Cardiac muscle cell (in vitro differentiated cells and primary cell): ENCODE measurements around the gene PTX3. TPM values are rescaled to one million over a fixed set of nuclear protein-coding genes. Genes with fewer than 3 reads are reported as not detected.

Experiments used
- DNase-seq, 2 donors: peaks; one replicate each; pipeline versions ENCODE4 v3.0.0 to v3.0.0-alpha.2; 2010 to 2017; ENCODE audit warnings: low read depth in 1 of 2, low spot score in 1 of 2
- H3K27ac ChIP-seq: fragments of 200-600 bp; sonication (generic); 2 replicates; pipeline ENCODE4 v1.5.1; 2016
- H3K27me3 ChIP-seq: fragments of 200-600 bp; sonication (generic); 2 replicates; pipeline ENCODE4 v1.6.0; 2016; ENCODE audit warnings: control low read depth
- H3K36me3 ChIP-seq: fragments of 200-600 bp; sonication (generic); 2 replicates; pipeline ENCODE4 v1.5.1; 2016; ENCODE audit warnings: control low read depth
- H3K4me1 ChIP-seq: fragments of 200-600 bp; sonication (generic); 2 replicates; pipeline ENCODE4 v1.8.1; 2017; ENCODE audit warnings: low read depth, mild to moderate bottlenecking, mixed run types
- H3K4me3 ChIP-seq: fragments of 200-600 bp; sonication (generic); 2 replicates; pipeline ENCODE4 v1.5.1; 2016; ENCODE audit warnings: mild to moderate bottlenecking
- H3K9me3 ChIP-seq: fragments of 200-600 bp; sonication (generic); 2 replicates; pipeline ENCODE4 v1.5.1; 2017; ENCODE audit warnings: low read depth, mild to moderate bottlenecking, control low read depth
- CTCF ChIP-seq: IDR thresholded peaks from 2 replicates; pipeline ENCODE4 v1.5.1; 2012; ENCODE audit warnings: low read depth, mild to moderate bottlenecking, low read length
- polyA plus RNA-seq: library from polyadenylated mRNA; unstranded; fragments of >200 nt; fragmentation: Nextera tagmentation; extraction: Ambion mirVana; gene quantifications from 2 replicates; pipeline ENCODE4 v1.2.1, GENCODE V29; 2016
- total RNA-seq: library from RNA; depleted of rRNA; stranded (reverse); fragments of >200 nt; gene quantifications from 2 replicates; pipeline ENCODE4 v1.2.3, GENCODE V29; 2016

The PTX3 gene
- total and polyA plus RNA-seq, 2 experiments from 2014 or later, result 1.6 to 1.7 TPM

DNA sequence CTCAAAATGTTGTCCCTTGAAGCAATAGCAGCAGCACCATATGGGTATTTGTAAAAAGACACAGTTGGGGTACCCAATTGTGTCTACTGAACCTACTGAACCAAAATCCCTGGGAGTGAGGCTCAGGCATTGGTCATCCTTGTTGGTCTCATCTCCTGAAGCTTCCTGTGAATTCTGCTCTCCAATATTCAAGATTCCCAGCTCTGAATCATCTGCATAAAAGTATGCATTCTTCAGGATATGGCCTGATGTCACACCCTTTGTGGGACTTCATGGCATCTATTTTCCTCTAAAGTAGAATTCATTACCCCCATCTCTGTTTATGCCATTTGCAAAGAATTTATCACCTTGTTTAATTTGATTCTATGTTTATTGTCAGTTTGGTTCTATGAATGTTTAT is 13.3 kb upstream of the PTX3 start:
- DNase-seq, result no peak
- H3K36me3 ChIP-seq, result no peaks in the 10 kb centered on the region
- no peaks in the 10 kb centered on the region for H3K9me3 ChIP-seq
- H3K4me1 ChIP-seq, result no peaks in the 10 kb centered on the region
- no peak overlapping the region for H3K4me3 ChIP-seq
- no peak for TF ChIP-seq CTCF
- H3K27me3 ChIP-seq, result no peaks in the 10 kb centered on the region
- H3K27ac ChIP-seq, result no peak overlapping the region

- Histone ChIP-seq H3K4me3 (no peak overlapping the region), H3K27ac (no peak overlapping the region), H3K4me1 (no peaks in the 10 kb centered on the region), H3K9me3 (no peaks in the 10 kb centered on the region), H3K36me3 (no peaks in the 10 kb centered on the region), H3K27me3 (no peaks in the 10 kb centered on the region)
- DNase-seq, result no peak
- TF ChIP-seq CTCF, result no peak
Measured at GRCh38 chr3:157427901-157428300, 8.7 kb upstream of the PTX3 start.

GRCh38 chr3:157428853-157429252 is 7.8 kb upstream of the PTX3 start:
- no peak overlapping the region for H3K4me3 ChIP-seq
- no peak overlapping the region for H3K27ac ChIP-seq
- no peaks in the 10 kb centered on the region for H3K4me1 ChIP-seq
- no peak for TF ChIP-seq CTCF
- no peaks in the 10 kb centered on the region for H3K9me3 ChIP-seq
- no peak for DNase-seq
- H3K36me3 ChIP-seq, result no peaks in the 10 kb centered on the region
- peaks cover 5% of the 10 kb centered on the region for H3K27me3 ChIP-seq

GRCh38 chr3:157429708-157430107 is 6.9 kb upstream of the PTX3 start:
- DNase-seq, result peak in 1 of 2 donors; percentile 46
- Histone ChIP-seq H3K27ac (no peak overlapping the region), H3K36me3 (no peaks in the 10 kb centered on the region), H3K4me3 (no peak overlapping the region), H3K9me3 (no peaks in the 10 kb centered on the region), H3K27me3 (peaks cover 10% of the 10 kb centered on the region), H3K4me1 (no peaks in the 10 kb centered on the region)
- TF ChIP-seq CTCF, result no peak

DNA sequence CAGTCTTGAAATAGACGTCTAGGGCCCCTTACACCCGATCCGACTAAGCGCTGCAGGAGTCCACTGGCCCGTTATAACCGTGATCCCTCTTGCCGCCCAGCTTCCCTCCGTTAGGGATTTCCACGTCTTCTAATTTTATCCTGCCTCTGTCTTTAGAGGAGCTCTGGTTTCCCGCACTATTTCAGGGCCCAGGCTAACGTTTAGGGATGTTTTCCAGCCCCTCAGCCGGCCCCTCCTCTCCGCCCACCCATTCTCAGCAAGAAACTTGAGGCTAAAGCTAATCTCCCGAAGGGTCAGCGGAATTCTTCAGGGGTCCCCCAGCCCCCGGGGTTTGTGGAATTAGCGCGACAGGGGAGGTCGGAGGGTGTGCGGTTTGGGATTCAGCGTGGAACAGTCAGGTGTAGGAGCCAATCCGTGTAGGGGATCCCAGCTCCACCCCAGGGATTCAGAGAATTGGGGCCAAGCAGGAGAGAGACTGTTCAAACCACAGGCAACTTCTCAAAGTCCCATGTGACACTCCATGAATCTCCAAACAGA is 1.6 kb downstream of the PTX3 start:
- Histone ChIP-seq H3K4me1 (no peaks in the 10 kb centered on the region), H3K27me3 (peaks cover 40% of the 10 kb centered on the region), H3K9me3 (no peaks in the 10 kb centered on the region), H3K36me3 (no peaks in the 10 kb centered on the region), H3K27ac (no peak overlapping the region), H3K4me3 (peak overlapping the region; percentile 47)
- peak; percentile 11 to 60 for DNase-seq
- TF ChIP-seq CTCF, result no peak
